Measurements from ENCODE around the gene SPEM1.
A peak's percentile ranks its signal among the peaks of the same experiment; 100 is the strongest.

DNA sequence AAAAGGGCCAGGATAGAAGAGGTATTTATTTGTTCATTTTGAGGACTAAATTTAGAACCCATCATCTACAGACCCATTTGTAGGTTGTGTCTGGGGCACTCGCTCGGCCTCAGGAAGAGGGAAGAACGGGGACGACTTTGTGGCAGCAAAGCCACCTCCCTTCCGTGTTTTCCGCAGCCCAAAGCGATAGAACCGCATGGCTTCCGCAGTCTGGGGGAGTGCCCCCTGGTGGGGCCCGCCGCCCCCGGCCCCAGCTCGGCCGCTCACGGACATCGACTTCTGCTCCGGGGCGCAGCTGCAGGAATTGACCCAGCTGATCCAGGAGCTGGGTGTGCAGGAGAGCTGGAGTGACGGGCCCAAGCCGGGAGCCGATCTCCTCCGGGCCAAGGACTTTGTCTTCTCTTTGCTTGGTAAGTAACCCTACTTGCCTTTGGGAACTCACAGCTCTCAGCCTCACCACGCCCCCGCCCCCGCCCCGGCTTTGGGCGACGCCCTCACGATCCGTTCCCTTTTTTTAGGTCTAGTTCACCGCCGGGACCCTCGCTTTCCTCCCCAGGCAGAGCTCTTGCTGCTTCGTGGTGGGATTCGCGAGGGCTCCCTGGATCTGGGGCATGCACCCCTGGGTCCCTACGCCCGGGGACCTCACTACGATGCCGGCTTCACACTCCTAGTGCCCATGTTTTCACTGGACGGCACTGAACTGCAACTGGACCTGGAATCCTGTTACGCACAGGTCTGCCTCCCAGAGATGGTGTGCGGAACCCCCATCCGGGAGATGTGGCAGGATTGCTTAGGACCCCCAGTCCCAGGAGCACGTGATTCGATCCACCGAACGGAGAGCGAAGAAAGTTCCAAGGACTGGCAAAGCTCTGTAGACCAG is 15.8 kb downstream of the SPEM1 start:
- TF ChIP-seq CTCF (IDR thresholded peaks at IDR 0.05; ENCODE audit: low read depth, low read length, poor library complexity, severe bottlenecking) (peak; percentile 71), EZH2phosphoT487 (IDR thresholded peaks at IDR 0.05; ENCODE audit: borderline replicate concordance, low read length) (no peak)

Data from DOHH2 (cell line).